Measurements from ENCODE around the gene GPX2.

- TF ChIP-seq, protein P1, sequence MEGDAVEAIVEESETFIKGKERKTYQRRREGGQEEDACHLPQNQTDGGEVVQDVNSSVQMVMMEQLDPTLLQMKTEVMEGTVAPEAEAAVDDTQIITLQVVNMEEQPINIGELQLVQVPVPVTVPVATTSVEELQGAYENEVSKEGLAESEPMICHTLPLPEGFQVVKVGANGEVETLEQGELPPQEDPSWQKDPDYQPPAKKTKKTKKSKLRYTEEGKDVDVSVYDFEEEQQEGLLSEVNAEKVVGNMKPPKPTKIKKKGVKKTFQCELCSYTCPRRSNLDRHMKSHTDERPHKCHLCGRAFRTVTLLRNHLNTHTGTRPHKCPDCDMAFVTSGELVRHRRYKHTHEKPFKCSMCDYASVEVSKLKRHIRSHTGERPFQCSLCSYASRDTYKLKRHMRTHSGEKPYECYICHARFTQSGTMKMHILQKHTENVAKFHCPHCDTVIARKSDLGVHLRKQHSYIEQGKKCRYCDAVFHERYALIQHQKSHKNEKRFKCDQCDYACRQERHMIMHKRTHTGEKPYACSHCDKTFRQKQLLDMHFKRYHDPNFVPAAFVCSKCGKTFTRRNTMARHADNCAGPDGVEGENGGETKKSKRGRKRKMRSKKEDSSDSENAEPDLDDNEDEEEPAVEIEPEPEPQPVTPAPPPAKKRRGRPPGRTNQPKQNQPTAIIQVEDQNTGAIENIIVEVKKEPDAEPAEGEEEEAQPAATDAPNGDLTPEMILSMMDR (IDR thresholded peaks at IDR 0.05), result no peak
- TF ChIP-seq POLR2A (IDR thresholded peaks at IDR 0.05), result no peak
- TF ChIP-seq POLR2AphosphoS5 (IDR thresholded peaks at IDR 0.05), result no peak
Measured at GRCh38 chr14:64937171-64937820, 5.2 kb downstream of the GPX2 start.

Data from upper lobe of left lung (tissue), 4 donors.